CD4-positive, CD25-positive, alpha-beta regulatory T cell (primary cell): ENCODE measurements around the gene ITCH. TPM values are rescaled to one million over a fixed set of nuclear protein-coding genes. Genes with fewer than 3 reads are reported as not detected.
A peak's percentile ranks its signal among the peaks of the same experiment; 100 is the strongest.

Experiments
- ATAC-seq, 2 donors: fragments of 150-1000 bp; cut with Tn5 transposase; one replicate each; pipeline ENCODE4 v1.10.0; 2021; ENCODE audit warnings: low read depth in 2 of 2, moderate number of reproducible peaks in 2 of 2, moderate library complexity in 1 of 2
- DNase-seq, 3 donors: peaks; one replicate each; pipeline versions ENCODE4 v3.0.0 to v3.0.0-alpha.2; 2012 to 2022; ENCODE audit warnings: mixed read lengths in 1 of 3
- H3K27ac ChIP-seq: one replicate; pipeline ENCODE4 v1.7.0; 2013; ENCODE audit warnings: mild to moderate bottlenecking, low read length; ENCODE audit not compliant: insufficient read depth, poor library complexity, severe bottlenecking
- H3K27me3 ChIP-seq: one replicate; pipeline ENCODE4 v1.7.0; 2013; ENCODE audit warnings: low read length; ENCODE audit not compliant: control insufficient read depth, insufficient read depth
- H3K36me3 ChIP-seq: one replicate; pipeline ENCODE4 v1.7.0; 2013; ENCODE audit warnings: mild to moderate bottlenecking, low read length, moderate library complexity; ENCODE audit not compliant: control insufficient read depth, insufficient read depth
- H3K4me1 ChIP-seq: 2 replicates; pipeline ENCODE4 v1.7.0; 2013; ENCODE audit warnings: mild to moderate bottlenecking, low read length; ENCODE audit not compliant: insufficient read depth, control insufficient read depth, poor library complexity, severe bottlenecking
- H3K4me3 ChIP-seq: one replicate; pipeline ENCODE4 v1.7.0; 2013; ENCODE audit warnings: low read depth, mild to moderate bottlenecking, low read length, moderate library complexity
- H3K9me3 ChIP-seq, 2 experiments: 1 replicate in 1 of 2; 2 replicates in 1 of 2; pipeline ENCODE4 v1.7.0; 2013; ENCODE audit warnings: low read length in 2 of 2, mild to moderate bottlenecking in 1 of 2, moderate library complexity in 1 of 2; ENCODE audit not compliant: control insufficient read depth in 2 of 2
- H3K27ac Mint-ChIP-seq, 3 donors: one replicate each; pipeline ENCODE4 v1.8.0; 2020 to 2022; ENCODE audit warnings: mild to moderate bottlenecking in 3 of 3, mixed read lengths in 3 of 3, moderate library complexity in 2 of 3
- H3K27me3 Mint-ChIP-seq: one replicate; pipeline ENCODE4 v1.8.0; 2022; ENCODE audit warnings: mild to moderate bottlenecking, mixed read lengths
- H3K36me3 Mint-ChIP-seq: one replicate; pipeline ENCODE4 v1.8.0; 2020; ENCODE audit warnings: mixed read lengths
- H3K4me1 Mint-ChIP-seq, 4 donors: one replicate each; pipeline ENCODE4 v1.8.0; 2020 to 2022; ENCODE audit warnings: mixed read lengths in 4 of 4, mild to moderate bottlenecking in 1 of 4
- H3K4me3 Mint-ChIP-seq, 4 donors: one replicate each; pipeline ENCODE4 v1.8.0; 2020 to 2022; ENCODE audit warnings: mild to moderate bottlenecking in 4 of 4, mixed read lengths in 4 of 4, moderate library complexity in 3 of 4
- H3K9me3 Mint-ChIP-seq, 7 donors: one replicate each; pipeline ENCODE4 v1.8.0; 2020 to 2022; ENCODE audit warnings: mixed read lengths in 7 of 7, mild to moderate bottlenecking in 3 of 7, moderate library complexity in 2 of 7
- polyA plus RNA-seq, 4 donors: library from polyadenylated mRNA; unstranded; fragments of 300-500 nt; fragmentation: Illumina TruSeq; gene quantifications; one replicate each; pipeline ENCODE4 v1.2.3, GENCODE V29; 2021
- total RNA-seq: library from RNA; stranded (reverse); gene quantifications from one replicate; pipeline ENCODE4 v1.2.3, GENCODE V29; 2022

Gene ITCH
- total and polyA plus RNA-seq, 5 donors from 2014 or later, result 12.4 to 58.1 (median 15.1) TPM

- Mint-ChIP-seq H3K4me1 (peaks cover 9 to 23% (median 16%) of the 10 kb centered on the region in 4 donors), H3K36me3 (peaks cover 3% of the 10 kb centered on the region), H3K9me3 (peaks cover 0 to 3% (median 0%) of the 10 kb centered on the region in 7 donors), H3K27me3 (no peaks in the 10 kb centered on the region), H3K27ac (peak overlapping the region; percentile 86 to 93 (median 87)), H3K4me3 (peak overlapping the region; percentile 74 to 96 (median 88))
- Histone ChIP-seq H3K4me1 (peaks cover 4% of the 10 kb centered on the region), H3K9me3 (no peaks in the 10 kb centered on the region), H3K36me3 (no peaks in the 10 kb centered on the region), H3K4me3 (no peak overlapping the region), H3K27ac (peak overlapping the region; percentile 33), H3K27me3 (no peaks in the 10 kb centered on the region)
- DNase-seq (no peak), ATAC-seq (no peak)
Observed at GRCh38 chr20:34560614-34561013, 197.5 kb downstream of the ITCH start.

Other genes with a start within 250 kb of the ITCH start
- gene ASIP, start 121.8 kb upstream of the ITCH start, total RNA-seq, result not detected
- not detected for gene ASIP, start 121.8 kb upstream of the ITCH start, polyA plus RNA-seq
- 15.4 TPM for gene AHCY, start 59.9 kb upstream of the ITCH start, total RNA-seq
- 10 to 100 TPM; 23.4 to 30.4 (median 26.8) TPM for gene AHCY, start 59.9 kb upstream of the ITCH start, polyA plus RNA-seq
- gene DYNLRB1, start 153.1 kb downstream of the ITCH start, total RNA-seq, result 82.6 TPM
- gene DYNLRB1, start 153.1 kb downstream of the ITCH start, polyA plus RNA-seq, result 100 to 1,000 TPM; 317 to 369 (median 354) TPM
- gene MAP1LC3A, start 195.4 kb downstream of the ITCH start, total RNA-seq, result 23.9 TPM
- 10 to 100 TPM in 1 of 4 donors, 1 to 10 TPM in 3; 3.9 to 11.5 (median 5.4) TPM for gene MAP1LC3A, start 195.4 kb downstream of the ITCH start, polyA plus RNA-seq